Activated CD8-positive, alpha-beta T cell treated with anti-CD3 and anti-CD28 coated beads for 36 hours (primary cell): ENCODE measurements around the gene TASP1. TPM values are rescaled to one million over a fixed set of nuclear protein-coding genes. Genes with fewer than 3 reads are reported as not detected.

ENCODE experiments used
- ATAC-seq: fragments of 200-7000 bp; cut with Tn5 transposase; one replicate; pipeline ENCODE4 v1.10.0; 2021; ENCODE audit warnings: mild to moderate bottlenecking, moderate library complexity
- CTCF ChIA-PET: fragments of 350-600 bp; sonication (Branson Sonifier 250); formaldehyde crosslinking; loops from one replicate; lab custom pipeline; 2021; ENCODE audit warnings: antibody characterized with exemption; lab: Charles Lee
- POLR2A ChIA-PET: fragments of 350-600 bp; sonication (Branson Sonifier 250); formaldehyde crosslinking; loops from one replicate; lab custom pipeline; 2021; ENCODE audit warnings: antibody characterized with exemption; lab: Charles Lee
- DNase-seq: peaks from one replicate; pipeline ENCODE4 v3.0.0-alpha.2; 2020
- H3K27ac Mint-ChIP-seq: one replicate; pipeline ENCODE4 v1.8.0; 2021; ENCODE audit warnings: mild to moderate bottlenecking, mixed read lengths
- H3K27me3 Mint-ChIP-seq: one replicate; pipeline ENCODE4 v1.8.0; 2021; ENCODE audit warnings: mixed read lengths
- H3K36me3 Mint-ChIP-seq: one replicate; pipeline ENCODE4 v1.8.0; 2021; ENCODE audit warnings: low read depth, mixed read lengths
- H3K4me1 Mint-ChIP-seq: one replicate; pipeline ENCODE4 v1.8.0; 2021; ENCODE audit warnings: low read depth, mixed read lengths
- H3K4me3 Mint-ChIP-seq: one replicate; pipeline ENCODE4 v1.8.0; 2021; ENCODE audit warnings: mild to moderate bottlenecking, moderate library complexity, mixed read lengths
- H3K9me3 Mint-ChIP-seq: one replicate; pipeline ENCODE4 v1.8.0; 2021; ENCODE audit warnings: mixed read lengths
- CTCF ChIP-seq: fragments of 200-600 bp; IDR thresholded peaks from one replicate; pipeline ENCODE4 v1.8.0; 2022; ENCODE audit warnings: antibody characterized with exemption, mild to moderate bottlenecking
- intact Hi-C: fragments of 100-400 bp; cut with micrococcal nuclease; formaldehyde crosslinking; loops from one replicate; pipeline ENCODE4 v1.10.0; 2022
- total RNA-seq, 2 experiments: library from RNA; stranded (reverse); gene quantifications; one replicate each; pipeline ENCODE4 v1.2.3, GENCODE V29; 2021

TASP1 gene
- total RNA-seq, 2 experiments from 2014 or later: 8.7 to 8.8 TPM

DNA sequence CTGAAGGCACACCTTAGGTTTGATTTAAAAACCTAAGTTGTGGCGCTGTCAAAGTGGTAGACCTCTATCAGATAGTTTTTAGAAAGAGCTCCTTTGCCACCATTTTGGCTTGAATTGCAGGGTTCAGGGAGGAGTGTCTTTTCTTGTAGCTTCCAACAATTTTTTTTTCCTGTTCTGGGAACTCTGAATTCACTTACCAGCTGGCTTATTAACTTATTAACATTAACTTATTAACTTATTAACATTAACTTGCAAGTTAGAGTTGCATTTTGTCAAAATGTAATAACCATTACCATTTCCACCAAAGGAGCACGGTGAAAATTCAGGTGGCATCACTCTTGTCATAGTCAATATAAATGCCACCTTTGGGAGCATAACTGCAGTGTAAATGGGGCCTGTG lies 235.7 kb downstream of the TASP1 start:
- CTCF ChIA-PET: no interaction called here

GRCh38 chr20:13402171-13402760 lies 236.5 kb downstream of the TASP1 start:
- Mint-ChIP-seq H3K36me3 (peaks cover 3% of the 10 kb centered on the region), H3K27ac (no peak overlapping the region), H3K4me3 (no peak overlapping the region), H3K4me1 (peaks cover 8% of the 10 kb centered on the region), H3K27me3 (no peaks in the 10 kb centered on the region), H3K9me3 (no peaks in the 10 kb centered on the region)
- POLR2A ChIA-PET: no interaction called here
- no peak for DNase-seq
- no peak for TF ChIP-seq CTCF
- ATAC-seq: no peak
- intact Hi-C loops: no loop called here
- CTCF ChIA-PET: no interaction called here

More for the DNA sequence above, 235.7 kb downstream of the TASP1 start:
- no peaks in the 10 kb centered on the region for H3K9me3 Mint-ChIP-seq
- intact Hi-C loops: no loop called here
- no peaks in the 10 kb centered on the region for H3K27me3 Mint-ChIP-seq
- POLR2A ChIA-PET: no interaction called here
- no peak for TF ChIP-seq CTCF
- H3K4me3 Mint-ChIP-seq: no peak overlapping the region
- DNase-seq: no peak
- H3K36me3 Mint-ChIP-seq: peaks cover 4% of the 10 kb centered on the region
- peaks cover 1% of the 10 kb centered on the region for H3K4me1 Mint-ChIP-seq
- no peak overlapping the region for H3K27ac Mint-ChIP-seq
- no peak for ATAC-seq

DNA sequence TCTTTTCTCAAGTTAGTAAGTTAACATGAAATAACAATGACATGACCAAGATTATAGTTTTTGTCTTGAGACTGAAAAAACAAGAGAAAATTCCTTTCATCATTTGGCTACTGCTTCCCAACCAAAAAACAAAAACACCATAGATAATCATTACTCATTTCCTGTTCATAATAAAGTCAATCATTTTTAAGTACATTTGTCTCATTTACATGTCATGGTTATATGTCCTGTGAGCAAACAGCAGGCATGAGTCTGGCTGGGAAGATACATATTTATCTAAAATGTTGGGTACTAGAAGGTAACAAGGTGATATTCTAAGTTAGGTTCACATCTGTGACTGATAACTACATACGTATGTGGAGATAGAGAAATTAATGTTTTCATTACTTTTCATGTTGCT lies 237.1 kb downstream of the TASP1 start:
- DNase-seq (no peak), ATAC-seq (no peak)
- TF ChIP-seq CTCF: no peak
- H3K4me1 Mint-ChIP-seq: peaks cover 11% of the 10 kb centered on the region
- ChIA-PET POLR2A (interaction anchor here (0.9 kb wide), 1 partner anchor 39 kb away, joined by 3 read pairs; no protein-coding TSS in a partner anchor), CTCF (no interaction called here)
- peaks cover 3% of the 10 kb centered on the region for H3K36me3 Mint-ChIP-seq
- H3K9me3 Mint-ChIP-seq: no peaks in the 10 kb centered on the region
- intact Hi-C loops: no loop called here
- no peaks in the 10 kb centered on the region for H3K27me3 Mint-ChIP-seq
- no peak overlapping the region for H3K4me3 Mint-ChIP-seq
- no peak overlapping the region for H3K27ac Mint-ChIP-seq

- Mint-ChIP-seq H3K9me3 (no peaks in the 10 kb centered on the region), H3K4me1 (peaks cover 13% of the 10 kb centered on the region), H3K27ac (no peak overlapping the region), H3K27me3 (no peaks in the 10 kb centered on the region), H3K4me3 (no peak overlapping the region), H3K36me3 (peaks cover 3% of the 10 kb centered on the region)
- TF ChIP-seq CTCF: no peak
- DNase-seq (no peak), ATAC-seq (no peak)
- ChIA-PET CTCF (no interaction called here), POLR2A (interaction anchor here (0.9 kb wide), 1 partner anchor 40 kb away, joined by 3 read pairs; no protein-coding TSS in a partner anchor)
- intact Hi-C loops: no loop called here
These were observed 238.3 kb downstream of the TASP1 start for GRCh38 chr20:13400453-13400852.

GRCh38 chr20:13397300-13397724 lies 241.4 kb downstream of the TASP1 start:
- ATAC-seq (no peak), DNase-seq (no peak)
- H3K9me3 Mint-ChIP-seq: peaks cover 1% of the 10 kb centered on the region
- peaks cover 18% of the 10 kb centered on the region for H3K36me3 Mint-ChIP-seq
- H3K27ac Mint-ChIP-seq: peak overlapping the region; percentile 9
- ChIA-PET POLR2A (no interaction called here), CTCF (no interaction called here)
- TF ChIP-seq CTCF: no peak
- H3K27me3 Mint-ChIP-seq: no peaks in the 10 kb centered on the region
- no peak overlapping the region for H3K4me3 Mint-ChIP-seq
- intact Hi-C loops: no loop called here
- H3K4me1 Mint-ChIP-seq: peaks cover 13% of the 10 kb centered on the region
